HTR-8/SVneo (cell line): ENCODE results near the gene MKRN2OS.

Experiments
- DNase-seq: peaks from one replicate; pipeline ENCODE4 v3.0.0; 2011; ENCODE audit warnings: low spot score, mixed read lengths; ENCODE audit not compliant: insufficient read length
- FAIRE-seq: peaks from 2 replicates; lab custom pipeline; 2011; peaks lifted over from hg19 to GRCh38; lab: Jason Lieb, UNC

MKRN2OS gene, protein sequence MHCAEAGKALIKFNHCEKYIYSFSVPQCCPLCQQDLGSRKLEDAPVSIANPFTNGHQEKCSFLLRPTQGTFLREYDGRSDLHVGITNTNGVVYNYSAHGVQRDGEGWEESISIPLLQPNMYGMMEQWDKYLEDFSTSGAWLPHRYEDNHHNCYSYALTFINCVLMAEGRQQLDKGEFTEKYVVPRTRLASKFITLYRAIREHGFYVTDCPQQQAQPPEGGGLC

DNA sequence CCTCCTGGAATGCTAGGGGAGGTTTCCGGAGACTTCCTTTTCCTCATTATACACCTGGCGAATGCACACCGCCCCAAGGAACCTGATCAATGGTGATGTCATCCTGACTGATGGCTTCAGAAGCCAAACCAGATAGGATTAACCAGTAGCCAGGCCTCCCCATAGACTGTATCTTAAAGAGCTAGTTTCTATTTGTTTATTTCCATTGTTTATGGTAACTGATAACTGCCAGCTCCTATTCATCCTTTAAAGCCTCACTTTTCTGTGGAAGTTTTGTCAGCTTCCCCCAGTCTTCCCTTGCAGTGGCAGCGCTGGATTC lies at the start of gene MKRN2OS:
Gene MKRN2OS (minus strand): TSS at position 27 of the 319 bp plus-strand sequence. CDS start 35 bp downstream, outside the sequence.
- DNase-seq (no peak), FAIRE-seq (no peak)

DNA sequence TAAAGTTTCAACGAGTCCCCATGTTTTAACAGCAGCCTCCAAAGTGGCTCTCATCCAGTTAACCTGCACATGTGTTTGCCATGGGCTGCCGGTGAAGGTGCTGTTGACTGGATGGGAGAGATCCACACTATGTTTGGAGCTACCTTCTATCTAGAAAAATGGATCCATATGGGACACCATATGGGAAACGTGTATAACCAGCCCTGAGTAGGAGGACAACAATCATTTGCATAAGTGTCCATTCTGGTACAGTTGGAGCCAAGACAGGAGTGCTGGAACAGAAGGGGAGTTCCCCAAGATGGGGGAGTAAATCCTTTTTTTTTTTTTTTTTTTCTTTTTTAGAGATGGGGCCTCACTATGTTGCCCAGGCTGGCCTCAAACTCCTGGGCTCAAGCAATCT lies 48.2 kb upstream of the MKRN2OS start:
- DNase-seq (no peak), FAIRE-seq (no peak)

- FAIRE-seq = no peak
- no peak for DNase-seq
Observed at GRCh38 chr3:12591997-12592715, 46.9 kb upstream of the MKRN2OS start.

DNA sequence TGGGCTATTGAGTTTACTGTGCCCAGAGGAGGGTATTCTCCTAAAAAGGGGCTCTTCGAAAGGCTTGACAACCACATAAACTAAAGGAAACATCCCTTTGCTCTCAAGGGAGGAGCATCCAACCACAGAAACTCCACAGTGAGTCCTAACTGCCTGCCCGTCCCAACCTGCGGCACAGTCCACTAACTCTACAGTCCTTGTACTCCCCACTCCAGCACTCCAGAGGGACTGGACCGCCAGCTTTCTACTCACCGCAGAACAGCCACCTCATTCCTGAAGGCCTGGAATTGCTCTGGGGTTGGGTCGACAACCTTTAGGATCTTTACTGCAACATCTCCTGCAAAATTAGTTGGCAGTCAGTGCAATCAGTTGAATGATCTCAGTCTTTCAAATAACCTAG lies 46.2 kb upstream of the MKRN2OS start:
- DNase-seq = no peak
- no peak for FAIRE-seq

DNA sequence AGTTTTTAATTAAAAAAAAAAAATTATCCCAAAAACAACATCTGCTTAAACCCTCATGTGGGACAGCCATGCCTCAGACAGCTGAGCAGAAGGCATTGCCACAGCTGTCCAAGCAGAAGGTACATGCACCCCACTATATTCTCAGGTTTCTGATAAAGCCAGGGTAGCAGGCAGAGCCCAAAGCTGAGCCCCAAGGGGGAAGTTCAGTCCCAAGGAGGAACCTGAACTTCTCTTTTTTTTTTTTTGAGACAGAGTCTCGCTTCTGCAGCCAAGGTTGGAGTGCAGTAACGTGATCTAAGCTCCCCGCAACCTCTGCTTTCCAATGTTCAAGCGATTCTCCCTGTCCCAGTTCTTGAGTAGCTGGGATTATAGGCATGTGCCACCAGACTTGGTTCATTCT lies 44.8 kb upstream of the MKRN2OS start:
- FAIRE-seq = no peak
- DNase-seq = no peak

GRCh38 chr3:12588039-12589009 lies 43.0 kb upstream of the MKRN2OS start:
- DNase-seq = peak; percentile 21
- peak; percentile 42 for FAIRE-seq

DNA sequence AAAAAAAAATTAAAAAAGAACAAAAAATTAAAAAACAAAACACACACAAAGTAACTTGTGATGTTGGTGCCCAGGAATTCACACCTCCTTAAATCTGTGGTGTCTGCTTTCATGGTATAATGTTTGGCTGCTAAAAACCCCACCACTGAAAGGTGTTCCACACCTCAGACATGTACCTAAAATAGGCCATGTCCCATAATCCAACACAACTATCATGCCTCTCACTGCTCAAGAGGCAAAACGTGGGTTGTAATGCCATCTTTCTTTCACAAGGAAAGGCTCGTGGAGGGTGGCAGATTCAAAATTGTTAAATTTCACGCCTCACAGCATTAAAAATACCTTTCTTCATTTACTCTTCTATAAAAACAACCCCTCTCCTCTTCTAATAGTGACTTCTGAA lies 41.1 kb upstream of the MKRN2OS start:
- DNase-seq = no peak
- FAIRE-seq = no peak

DNA sequence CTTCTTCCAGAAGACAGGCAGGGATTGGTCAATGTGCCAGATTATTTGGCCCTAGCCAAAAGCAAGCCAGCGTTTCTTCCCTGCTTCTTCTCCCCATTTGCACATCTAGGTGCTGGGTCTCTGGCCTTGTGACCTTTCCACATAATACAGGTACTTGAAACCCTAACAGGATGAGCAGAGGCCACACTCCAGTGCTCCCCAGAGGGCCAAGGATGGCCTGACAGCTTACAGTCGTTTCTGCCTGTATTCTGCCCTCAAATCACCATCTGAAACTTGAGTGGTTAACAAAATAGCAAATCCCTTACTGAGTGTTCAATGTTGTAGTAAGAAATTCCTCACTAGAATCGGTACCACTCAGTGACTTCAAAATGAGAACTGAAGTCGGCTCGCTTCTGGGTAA lies 40.7 kb upstream of the MKRN2OS start:
- no peak for DNase-seq
- FAIRE-seq = no peak

DNA sequence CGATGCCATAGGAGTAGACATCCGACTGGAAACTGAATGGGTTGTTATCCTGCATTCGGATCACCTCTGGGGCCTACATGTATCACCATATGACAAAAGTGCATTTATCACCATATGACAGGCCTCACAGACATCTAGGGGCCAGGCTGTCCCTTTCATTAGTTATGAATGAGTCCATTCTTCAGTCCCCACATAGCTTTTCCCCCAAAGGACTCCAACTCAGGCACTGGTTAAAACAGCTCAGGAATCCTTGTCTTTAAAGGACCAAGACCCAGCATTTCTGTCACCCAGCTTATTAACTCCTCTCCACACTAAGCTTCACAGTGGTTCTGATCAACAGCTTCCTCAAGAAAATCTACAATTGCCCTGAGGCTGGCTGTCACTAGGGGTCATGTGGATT lies 39.9 kb upstream of the MKRN2OS start:
- FAIRE-seq (no peak), DNase-seq (no peak)

DNA sequence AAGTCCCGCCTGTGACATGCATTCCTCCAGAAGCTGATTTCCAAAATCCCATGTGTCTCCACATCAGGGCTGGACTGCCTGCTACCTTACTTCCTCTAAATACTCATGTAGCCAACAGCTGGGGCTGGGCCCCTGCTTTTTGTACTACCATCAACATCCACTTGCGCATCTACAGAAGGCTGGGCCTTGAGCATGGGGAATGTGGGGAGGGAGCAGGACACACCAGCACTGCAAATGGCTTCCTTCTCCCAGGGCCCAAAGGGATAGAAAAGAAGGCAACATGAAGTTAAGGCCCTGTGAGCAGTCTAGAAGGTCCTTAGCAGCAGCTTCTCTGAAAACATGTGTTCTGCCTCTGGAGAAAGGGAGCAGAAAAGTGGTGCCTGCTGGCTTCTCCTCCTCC lies 38.8 kb upstream of the MKRN2OS start:
- no peak for DNase-seq
- FAIRE-seq = no peak

- FAIRE-seq = no peak
- DNase-seq = no peak
Observed at GRCh38 chr3:12583280-12583679, 38.0 kb upstream of the MKRN2OS start.

DNA sequence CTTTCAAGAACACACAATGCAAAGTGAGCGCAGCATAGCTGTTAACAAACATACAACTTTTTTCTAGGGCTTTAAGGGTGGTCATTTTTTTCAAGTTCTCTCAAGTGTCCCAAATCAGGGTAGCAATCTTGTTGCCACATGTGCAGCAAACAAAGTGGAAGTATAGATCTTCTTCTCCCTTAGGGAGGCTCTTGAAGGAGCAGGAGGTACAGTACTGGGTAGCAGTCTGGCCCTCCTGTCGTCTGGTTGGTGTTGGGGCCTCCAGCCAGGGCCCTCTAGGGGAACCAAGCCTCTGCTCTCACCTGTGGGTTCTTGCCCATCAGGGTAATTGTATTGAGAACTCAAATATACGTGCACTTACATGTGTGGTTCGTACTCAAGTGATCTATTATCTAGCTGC lies 37.4 kb upstream of the MKRN2OS start:
- DNase-seq = no peak
- no peak for FAIRE-seq

- DNase-seq (no peak), FAIRE-seq (no peak)
Observed at GRCh38 chr3:12579905-12580304, 34.6 kb upstream of the MKRN2OS start.

DNA sequence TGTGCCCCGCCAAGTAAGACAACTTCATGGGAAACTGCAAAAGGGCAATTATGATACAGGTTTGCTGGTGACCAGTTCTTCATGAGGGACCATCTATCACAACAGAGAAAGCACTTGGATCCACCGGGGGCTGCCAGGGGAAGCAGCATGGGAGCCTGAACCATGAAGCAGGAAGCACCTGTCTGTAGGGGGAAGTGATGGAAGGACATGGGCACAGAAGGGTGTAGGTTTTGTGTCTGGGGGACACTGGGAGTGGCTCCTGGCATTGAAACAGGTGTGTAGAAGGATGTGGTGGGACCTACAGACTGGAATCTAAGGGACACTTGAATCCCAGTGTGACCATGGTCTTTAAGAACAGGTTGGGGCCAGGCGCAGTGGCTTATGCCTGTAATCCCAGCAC lies 34.2 kb upstream of the MKRN2OS start:
- DNase-seq (no peak), FAIRE-seq (no peak)

DNA sequence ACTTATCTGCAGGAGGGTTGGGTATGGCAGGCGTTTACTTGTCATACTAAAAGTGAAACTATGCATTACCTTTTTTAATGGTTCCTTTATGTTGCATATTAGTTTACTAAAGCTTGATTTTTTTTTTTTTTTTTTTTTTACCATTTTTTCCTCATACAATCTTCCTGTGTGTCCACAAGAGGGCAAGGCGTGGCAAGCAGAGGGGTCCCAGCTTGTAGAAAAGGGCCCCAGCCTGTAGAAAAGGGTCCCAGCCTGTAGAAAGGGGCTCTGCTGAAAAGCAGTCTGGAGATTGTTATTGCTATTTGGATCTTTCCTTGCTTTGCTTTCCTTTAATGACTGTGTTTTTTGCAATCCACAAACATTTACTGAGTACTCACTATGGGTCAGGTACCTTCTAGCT lies 33.4 kb upstream of the MKRN2OS start:
- DNase-seq (no peak), FAIRE-seq (no peak)

DNA sequence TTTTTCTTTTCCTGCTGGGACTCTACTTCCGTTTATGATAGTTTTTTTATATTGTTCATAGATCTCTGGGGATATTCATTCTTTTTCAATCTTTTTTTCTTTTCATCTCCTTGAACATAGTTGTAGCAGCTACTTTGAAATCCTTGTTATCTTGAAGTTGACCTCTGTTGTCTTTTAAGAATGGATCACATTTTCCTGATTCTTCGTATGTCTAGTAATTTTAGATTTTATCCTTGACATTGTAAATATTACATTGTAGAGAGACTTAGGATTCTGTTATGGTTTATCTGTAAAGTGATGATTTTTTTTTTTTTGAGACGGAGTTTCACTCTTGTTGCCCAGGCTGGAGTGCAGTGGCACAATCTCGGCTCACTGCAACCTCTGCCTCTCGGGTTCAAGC lies 32.1 kb upstream of the MKRN2OS start:
- DNase-seq (no peak), FAIRE-seq (no peak)

DNA sequence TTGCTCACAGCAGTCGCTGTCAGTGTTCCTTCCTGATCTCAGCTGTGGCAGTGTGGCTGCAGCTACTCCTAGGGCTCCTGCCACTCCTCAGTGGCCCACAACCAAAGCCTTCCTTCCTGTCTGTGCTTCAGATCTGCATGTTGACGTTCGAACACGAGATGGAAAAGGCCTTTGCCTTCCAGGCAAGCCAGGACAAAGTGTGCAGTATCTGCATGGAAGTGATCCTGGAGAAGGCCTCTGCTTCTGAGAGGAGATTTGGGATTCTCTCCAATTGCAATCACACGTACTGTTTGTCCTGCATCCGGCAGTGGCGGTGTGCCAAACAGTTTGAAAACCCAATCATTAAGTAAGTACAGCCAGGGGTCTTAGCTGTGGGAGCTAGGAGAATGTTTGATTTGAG lies 29.4 kb upstream of the MKRN2OS start:
- no peak for DNase-seq
- FAIRE-seq = no peak

- FAIRE-seq = no peak
- no peak for DNase-seq
Observed at GRCh38 chr3:12574131-12574530, 28.8 kb upstream of the MKRN2OS start.

- no peak for DNase-seq
Observed at GRCh38 chr3:12571986-12572385, 26.7 kb upstream of the MKRN2OS start.

DNA sequence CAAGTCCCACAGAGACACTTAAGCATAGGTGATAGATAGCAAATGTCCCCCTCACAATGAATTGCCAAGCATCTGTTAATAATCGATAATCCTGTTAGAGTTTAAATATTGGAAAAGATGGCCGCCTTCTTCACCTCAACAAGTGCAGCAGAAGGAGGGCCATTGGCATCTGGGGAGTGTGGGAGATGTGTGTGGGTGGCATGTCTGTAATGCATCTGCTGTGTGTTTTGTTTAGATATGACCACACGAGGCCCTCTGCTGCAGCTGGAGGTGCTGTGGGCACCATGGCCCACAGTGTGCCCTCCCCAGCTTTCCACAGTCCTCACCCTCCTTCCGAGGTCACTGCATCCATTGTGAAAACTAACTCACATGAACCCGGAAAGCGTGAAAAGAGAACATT lies 24.5 kb upstream of the MKRN2OS start:
- DNase-seq (no peak), FAIRE-seq (no peak)

More at GRCh38 chr3:12571986-12572385, 26.7 kb upstream of the MKRN2OS start:
- no peak for FAIRE-seq

- DNase-seq (no peak), FAIRE-seq (no peak)
Observed at GRCh38 chr3:12568747-12569146, 23.4 kb upstream of the MKRN2OS start.
